ENCODE measurements around the gene CERT1.
"Not testable (repeated sequence)": the region's sequence is repeated elsewhere in the genome, so short reads cannot be mapped to it uniquely, and the experiment has no call there.

Gene CERT1

GRCh38 chr5:75538211-75538610, 26.8 kb upstream of the CERT1 start:
- H3K9ac ChIP-seq (ENCODE audit: low read depth, low read length): no peak overlapping the region
- no peaks in the 10 kb centered on the region for H3K9me3 ChIP-seq (ENCODE audit: control insufficient read depth, insufficient read depth, low read length)
- no peaks in the 10 kb centered on the region for H3K27me3 ChIP-seq (ENCODE audit: control insufficient read depth, insufficient read depth, low read length)
- peaks cover 8% of the 10 kb centered on the region for H3K4me1 ChIP-seq (ENCODE audit: control insufficient read depth, insufficient read depth, low read length)
- H3K36me3 ChIP-seq (ENCODE audit: control insufficient read depth, insufficient read depth, low read length): no peaks in the 10 kb centered on the region
- H3K4me3 ChIP-seq (ENCODE audit: low read depth, low read length): no peak overlapping the region
- no peak overlapping the region for H3K27ac ChIP-seq (ENCODE audit: low read depth, low read length)

DNA sequence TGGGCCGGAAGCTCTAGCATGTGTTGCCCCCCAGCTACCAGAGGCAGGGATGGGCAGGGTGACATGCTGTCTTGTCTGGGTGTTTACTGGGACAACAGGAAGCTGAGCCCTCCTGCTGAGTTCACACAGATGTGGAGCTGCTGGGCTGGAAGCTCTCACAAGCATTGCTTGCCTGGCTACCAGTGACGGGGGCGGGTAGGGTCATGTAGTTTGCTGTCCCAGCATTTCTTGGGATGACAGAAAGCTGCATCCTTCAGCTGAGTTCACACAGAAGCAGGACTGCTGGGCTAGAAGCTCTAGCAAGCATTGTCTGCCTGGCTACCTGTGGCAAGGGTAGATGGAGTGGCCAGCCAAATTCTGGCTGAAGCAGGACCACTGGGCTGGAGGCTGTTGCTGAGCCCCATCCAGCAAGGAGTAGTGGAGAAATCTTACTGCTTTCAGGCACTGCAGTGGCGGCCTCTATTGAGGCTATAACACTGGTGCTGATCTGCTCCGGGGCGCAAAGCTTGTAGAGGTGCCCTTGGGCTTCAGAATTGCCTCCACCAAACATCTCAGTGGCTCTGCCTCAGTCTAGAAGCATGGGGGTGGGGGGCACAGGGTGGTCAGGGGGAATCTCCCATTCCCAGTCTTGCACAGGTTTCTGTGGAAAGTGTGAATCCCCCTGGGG, 25.4 kb upstream of the CERT1 start:
- Histone ChIP-seq H3K4me3 (ENCODE audit: low read depth, low read length) (no peak overlapping the region), H3K9me3 (ENCODE audit: control insufficient read depth, insufficient read depth, low read length) (no peaks in the 10 kb centered on the region), H3K4me1 (ENCODE audit: control insufficient read depth, insufficient read depth, low read length) (peaks cover 8% of the 10 kb centered on the region), H3K36me3 (ENCODE audit: control insufficient read depth, insufficient read depth, low read length) (no peaks in the 10 kb centered on the region), H3K27ac (ENCODE audit: low read depth, low read length) (no peak overlapping the region), H3K27me3 (ENCODE audit: control insufficient read depth, insufficient read depth, low read length) (no peaks in the 10 kb centered on the region), H3K9ac (ENCODE audit: low read depth, low read length) (no peak overlapping the region)

- Histone ChIP-seq H3K27me3 (ENCODE audit: control insufficient read depth, insufficient read depth, low read length) (no peaks in the 10 kb centered on the region), H3K27ac (ENCODE audit: low read depth, low read length) (no peak overlapping the region), H3K9ac (ENCODE audit: low read depth, low read length) (no peak overlapping the region), H3K36me3 (ENCODE audit: control insufficient read depth, insufficient read depth, low read length) (no peaks in the 10 kb centered on the region), H3K9me3 (ENCODE audit: control insufficient read depth, insufficient read depth, low read length) (no peaks in the 10 kb centered on the region), H3K4me3 (ENCODE audit: low read depth, low read length) (no peak overlapping the region), H3K4me1 (ENCODE audit: control insufficient read depth, insufficient read depth, low read length) (peaks cover 8% of the 10 kb centered on the region)
These were observed 24.7 kb upstream of the CERT1 start for GRCh38 chr5:75536147-75536546.

DNA sequence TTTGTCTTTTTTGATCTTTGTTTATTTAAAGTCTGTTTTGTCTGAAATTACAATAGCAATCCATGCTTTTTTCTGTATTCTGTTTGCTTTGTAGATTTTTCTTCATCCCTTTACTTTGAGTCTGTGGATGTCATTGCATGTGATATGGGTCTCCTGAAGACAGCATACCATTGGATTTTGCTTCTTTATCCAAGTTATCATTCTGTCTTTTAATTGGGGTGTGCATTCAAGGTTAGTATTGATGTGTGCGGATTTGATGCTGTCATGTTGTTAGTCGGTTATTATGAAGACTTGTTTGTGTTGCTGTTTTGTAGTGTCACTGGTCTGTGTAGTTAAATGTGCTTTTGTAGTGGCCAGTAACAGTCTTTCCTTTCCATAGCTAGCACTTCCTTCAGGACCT, 23.3 kb upstream of the CERT1 start:
- H3K9ac ChIP-seq (ENCODE audit: low read depth, low read length): no peak overlapping the region
- no peaks in the 10 kb centered on the region for H3K9me3 ChIP-seq (ENCODE audit: control insufficient read depth, insufficient read depth, low read length)
- H3K27me3 ChIP-seq (ENCODE audit: control insufficient read depth, insufficient read depth, low read length): no peaks in the 10 kb centered on the region
- no peak overlapping the region for H3K27ac ChIP-seq (ENCODE audit: low read depth, low read length)
- peaks cover 8% of the 10 kb centered on the region for H3K4me1 ChIP-seq (ENCODE audit: control insufficient read depth, insufficient read depth, low read length)
- no peak overlapping the region for H3K4me3 ChIP-seq (ENCODE audit: low read depth, low read length)
- H3K36me3 ChIP-seq (ENCODE audit: control insufficient read depth, insufficient read depth, low read length): no peaks in the 10 kb centered on the region

- H3K9ac ChIP-seq (ENCODE audit: low read depth, low read length); H3K27me3 ChIP-seq (ENCODE audit: control insufficient read depth, insufficient read depth, low read length): not testable (repeated sequence)
These were observed 22.3 kb upstream of the CERT1 start for GRCh38 chr5:75533716-75534115.

GRCh38 chr5:75532190-75532589, 20.8 kb upstream of the CERT1 start:
- H3K9me3 ChIP-seq (ENCODE audit: control insufficient read depth, insufficient read depth, low read length): no peaks in the 10 kb centered on the region
- H3K4me1 ChIP-seq (ENCODE audit: control insufficient read depth, insufficient read depth, low read length): peaks cover 8% of the 10 kb centered on the region
- no peaks in the 10 kb centered on the region for H3K36me3 ChIP-seq (ENCODE audit: control insufficient read depth, insufficient read depth, low read length)
- no peak overlapping the region for H3K4me3 ChIP-seq (ENCODE audit: low read depth, low read length)
- H3K27me3 ChIP-seq (ENCODE audit: control insufficient read depth, insufficient read depth, low read length): no peaks in the 10 kb centered on the region
- no peak overlapping the region for H3K9ac ChIP-seq (ENCODE audit: low read depth, low read length)
- no peak overlapping the region for H3K27ac ChIP-seq (ENCODE audit: low read depth, low read length)

More at GRCh38 chr5:75533716-75534115, 22.3 kb upstream of the CERT1 start:
- not testable (repeated sequence) for H3K9me3 ChIP-seq (ENCODE audit: control insufficient read depth, insufficient read depth, low read length); H3K4me1 ChIP-seq (ENCODE audit: control insufficient read depth, insufficient read depth, low read length); H3K4me3 ChIP-seq (ENCODE audit: low read depth, low read length); H3K36me3 ChIP-seq (ENCODE audit: control insufficient read depth, insufficient read depth, low read length); H3K27ac ChIP-seq (ENCODE audit: low read depth, low read length)

DNA sequence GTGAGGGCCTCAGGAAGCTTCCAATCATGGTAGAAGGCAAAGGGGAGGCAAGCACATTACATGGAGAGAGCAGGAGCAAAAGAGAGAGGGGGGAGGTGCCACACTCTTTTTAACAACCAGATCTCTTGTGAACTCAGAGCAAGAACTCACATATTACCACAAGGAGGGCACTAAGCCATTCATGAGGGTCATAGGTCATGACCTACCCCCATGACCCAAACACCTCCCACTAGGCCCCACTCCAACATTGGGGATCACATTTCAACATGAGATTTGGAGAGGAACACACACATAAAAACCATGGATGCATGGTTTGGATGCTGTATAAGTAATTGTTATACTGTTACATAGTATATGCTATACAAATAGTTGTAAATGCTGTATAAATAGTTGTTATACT, 17.8 kb upstream of the CERT1 start:
- H3K27ac ChIP-seq (ENCODE audit: low read depth, low read length): no peak overlapping the region
- H3K9me3 ChIP-seq (ENCODE audit: control insufficient read depth, insufficient read depth, low read length): no peaks in the 10 kb centered on the region
- H3K4me3 ChIP-seq (ENCODE audit: low read depth, low read length): no peak overlapping the region
- no peaks in the 10 kb centered on the region for H3K4me1 ChIP-seq (ENCODE audit: control insufficient read depth, insufficient read depth, low read length)
- H3K36me3 ChIP-seq (ENCODE audit: control insufficient read depth, insufficient read depth, low read length): no peaks in the 10 kb centered on the region
- no peak overlapping the region for H3K9ac ChIP-seq (ENCODE audit: low read depth, low read length)
- no peaks in the 10 kb centered on the region for H3K27me3 ChIP-seq (ENCODE audit: control insufficient read depth, insufficient read depth, low read length)

DNA sequence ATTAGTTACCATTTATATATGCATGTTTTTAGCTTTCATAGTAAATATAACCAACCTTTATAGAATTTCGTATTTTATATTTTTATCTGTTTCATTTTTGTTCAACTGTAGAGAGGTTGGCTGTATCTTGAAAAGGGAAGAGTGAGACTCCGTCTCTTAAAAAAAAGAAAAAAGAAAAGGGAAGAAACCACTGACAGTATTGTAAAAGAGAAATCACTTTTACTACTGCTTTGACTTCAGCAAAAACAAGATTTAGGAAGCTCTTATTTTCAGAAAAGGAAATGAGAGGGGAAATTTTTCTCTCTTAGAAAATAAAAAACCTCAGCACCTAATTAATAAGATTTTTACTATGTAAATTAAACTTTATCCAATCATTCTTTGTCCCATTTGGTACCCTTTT, 14.6 kb upstream of the CERT1 start:
- no peak overlapping the region for H3K9ac ChIP-seq (ENCODE audit: low read depth, low read length)
- peaks cover 5% of the 10 kb centered on the region; the same call in 1 of the 2 replicates for H3K4me1 ChIP-seq (ENCODE audit: control insufficient read depth, insufficient read depth, low read length)
- no peak overlapping the region for H3K4me3 ChIP-seq (ENCODE audit: low read depth, low read length)
- no peaks in the 10 kb centered on the region for H3K9me3 ChIP-seq (ENCODE audit: control insufficient read depth, insufficient read depth, low read length)
- H3K27me3 ChIP-seq (ENCODE audit: control insufficient read depth, insufficient read depth, low read length): no peaks in the 10 kb centered on the region
- no peak overlapping the region for H3K27ac ChIP-seq (ENCODE audit: low read depth, low read length)
- no peaks in the 10 kb centered on the region for H3K36me3 ChIP-seq (ENCODE audit: control insufficient read depth, insufficient read depth, low read length)

DNA sequence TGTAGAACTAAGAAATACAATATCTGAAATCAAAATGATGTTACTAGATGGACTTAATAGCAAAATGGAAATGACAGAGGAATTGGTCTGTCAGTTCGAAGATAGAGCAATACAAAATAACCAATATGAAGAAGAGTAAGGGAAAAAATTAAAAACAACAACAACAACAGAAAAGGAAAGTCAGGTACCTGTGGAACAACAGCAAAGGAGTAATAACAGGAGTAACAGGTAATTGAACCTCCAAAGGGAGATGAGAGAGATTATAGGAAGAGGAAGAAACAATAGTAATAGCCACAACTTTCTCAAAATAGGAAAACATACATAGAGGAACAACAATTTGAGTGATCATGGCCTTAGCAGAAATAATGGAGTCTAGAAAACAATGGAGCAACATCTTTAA, 13.9 kb upstream of the CERT1 start:
- Histone ChIP-seq H3K27me3 (ENCODE audit: control insufficient read depth, insufficient read depth, low read length) (no peaks in the 10 kb centered on the region), H3K9me3 (ENCODE audit: control insufficient read depth, insufficient read depth, low read length) (no peaks in the 10 kb centered on the region), H3K27ac (ENCODE audit: low read depth, low read length) (no peak overlapping the region), H3K4me3 (ENCODE audit: low read depth, low read length) (no peak overlapping the region), H3K36me3 (ENCODE audit: control insufficient read depth, insufficient read depth, low read length) (no peaks in the 10 kb centered on the region), H3K4me1 (ENCODE audit: control insufficient read depth, insufficient read depth, low read length) (peaks cover 5% of the 10 kb centered on the region; the same call in 1 of the 2 replicates), H3K9ac (ENCODE audit: low read depth, low read length) (no peak overlapping the region)

DNA sequence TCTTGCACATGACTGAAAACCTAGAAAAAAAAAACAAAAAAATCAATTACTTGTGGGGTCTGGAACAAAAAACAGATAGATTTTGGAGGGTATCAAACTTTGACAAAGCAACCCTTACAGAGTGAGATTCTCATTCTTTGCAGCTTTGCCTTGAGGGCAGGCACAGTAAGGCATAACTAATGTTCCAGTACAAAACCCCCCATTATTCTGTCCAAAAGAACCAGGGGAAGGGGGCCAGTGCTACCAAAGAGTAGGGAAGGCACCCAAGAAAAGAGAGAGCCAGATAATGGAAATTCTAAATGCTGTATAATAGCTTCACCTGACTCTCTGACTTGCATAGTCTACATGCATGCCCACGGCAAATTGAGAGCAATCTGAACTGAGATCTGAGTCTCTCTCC, 13.2 kb upstream of the CERT1 start:
- H3K9me3 ChIP-seq (ENCODE audit: control insufficient read depth, insufficient read depth, low read length): no peaks in the 10 kb centered on the region
- no peaks in the 10 kb centered on the region for H3K27me3 ChIP-seq (ENCODE audit: control insufficient read depth, insufficient read depth, low read length)
- no peak overlapping the region for H3K27ac ChIP-seq (ENCODE audit: low read depth, low read length)
- H3K4me3 ChIP-seq (ENCODE audit: low read depth, low read length): no peak overlapping the region
- peaks cover 5% of the 10 kb centered on the region; the same call in 1 of the 2 replicates for H3K4me1 ChIP-seq (ENCODE audit: control insufficient read depth, insufficient read depth, low read length)
- no peaks in the 10 kb centered on the region for H3K36me3 ChIP-seq (ENCODE audit: control insufficient read depth, insufficient read depth, low read length)
- H3K9ac ChIP-seq (ENCODE audit: low read depth, low read length): no peak overlapping the region

DNA sequence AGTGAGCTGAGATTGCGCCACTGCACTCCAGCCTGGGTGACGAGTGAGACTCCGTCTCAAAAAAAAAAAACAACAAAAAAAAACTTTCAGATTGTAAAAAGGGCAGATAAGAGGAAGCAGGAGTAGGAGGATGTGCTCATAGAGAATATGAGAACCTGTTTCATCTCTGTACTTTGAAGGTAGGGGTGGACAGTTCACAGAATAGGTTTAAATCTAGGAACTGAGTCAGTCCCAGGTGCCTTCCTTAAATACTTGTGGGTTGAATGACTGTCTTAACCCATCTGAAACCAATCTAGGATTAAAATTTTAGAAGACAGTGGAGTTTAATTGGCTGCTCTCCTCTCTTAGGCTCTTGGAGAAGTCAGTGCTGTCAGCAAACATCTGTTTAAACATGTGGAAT, 12.6 kb upstream of the CERT1 start:
- H3K36me3 ChIP-seq (ENCODE audit: control insufficient read depth, insufficient read depth, low read length): no peaks in the 10 kb centered on the region
- H3K4me3 ChIP-seq (ENCODE audit: low read depth, low read length): no peak overlapping the region
- peaks cover 5% of the 10 kb centered on the region; the same call in 1 of the 2 replicates for H3K4me1 ChIP-seq (ENCODE audit: control insufficient read depth, insufficient read depth, low read length)
- H3K9ac ChIP-seq (ENCODE audit: low read depth, low read length): no peak overlapping the region
- no peak overlapping the region for H3K27ac ChIP-seq (ENCODE audit: low read depth, low read length)
- H3K27me3 ChIP-seq (ENCODE audit: control insufficient read depth, insufficient read depth, low read length): no peaks in the 10 kb centered on the region
- no peaks in the 10 kb centered on the region for H3K9me3 ChIP-seq (ENCODE audit: control insufficient read depth, insufficient read depth, low read length)
